Measurements from ENCODE around the gene MRPL48. TPM values are rescaled to one million over a fixed set of nuclear protein-coding genes. Genes with fewer than 3 reads are reported as not detected.

Gene MRPL48
- total RNA-seq, 4 donors from 2014 or later, result 4.3 to 25.3 (median 21.1) TPM

DNA sequence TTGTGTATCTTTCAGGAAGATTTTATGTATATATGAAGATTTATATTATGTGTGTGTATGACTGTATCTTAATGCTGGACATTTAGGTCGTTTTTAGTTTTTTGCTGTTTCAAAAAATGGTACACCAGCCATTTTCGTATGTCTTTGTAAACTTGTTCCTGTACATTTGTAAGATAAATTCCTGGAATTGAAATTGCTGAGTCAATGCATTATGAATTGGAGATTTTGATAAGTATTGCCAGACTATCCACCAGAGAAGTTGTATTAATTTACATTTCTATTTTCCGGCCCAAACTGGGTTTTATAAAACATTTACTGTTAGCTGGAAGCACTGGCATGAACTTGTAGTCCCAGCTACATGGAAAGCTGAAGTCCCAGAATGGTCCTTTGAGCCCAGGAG is 24.6 kb downstream of the MRPL48 start:
- DNase-seq (ENCODE audit: low spot score in 2 of 2), result no peak
- Histone ChIP-seq H3K27ac (no peak overlapping the region), H3K4me3 (no peak overlapping the region), H3K27me3 (no peaks in the 10 kb centered on the region), H3K9me3 (no peaks in the 10 kb centered on the region), H3K36me3 (peaks cover 0 to 18% (median 0%) of the 10 kb centered on the region in 3 donors), H3K4me1 (no peaks in the 10 kb centered on the region)
- no peak for TF ChIP-seq EP300 (IDR thresholded peaks at IDR 0.05)
- TF ChIP-seq, protein P1, sequence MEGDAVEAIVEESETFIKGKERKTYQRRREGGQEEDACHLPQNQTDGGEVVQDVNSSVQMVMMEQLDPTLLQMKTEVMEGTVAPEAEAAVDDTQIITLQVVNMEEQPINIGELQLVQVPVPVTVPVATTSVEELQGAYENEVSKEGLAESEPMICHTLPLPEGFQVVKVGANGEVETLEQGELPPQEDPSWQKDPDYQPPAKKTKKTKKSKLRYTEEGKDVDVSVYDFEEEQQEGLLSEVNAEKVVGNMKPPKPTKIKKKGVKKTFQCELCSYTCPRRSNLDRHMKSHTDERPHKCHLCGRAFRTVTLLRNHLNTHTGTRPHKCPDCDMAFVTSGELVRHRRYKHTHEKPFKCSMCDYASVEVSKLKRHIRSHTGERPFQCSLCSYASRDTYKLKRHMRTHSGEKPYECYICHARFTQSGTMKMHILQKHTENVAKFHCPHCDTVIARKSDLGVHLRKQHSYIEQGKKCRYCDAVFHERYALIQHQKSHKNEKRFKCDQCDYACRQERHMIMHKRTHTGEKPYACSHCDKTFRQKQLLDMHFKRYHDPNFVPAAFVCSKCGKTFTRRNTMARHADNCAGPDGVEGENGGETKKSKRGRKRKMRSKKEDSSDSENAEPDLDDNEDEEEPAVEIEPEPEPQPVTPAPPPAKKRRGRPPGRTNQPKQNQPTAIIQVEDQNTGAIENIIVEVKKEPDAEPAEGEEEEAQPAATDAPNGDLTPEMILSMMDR (IDR thresholded peaks at IDR 0.05), result no peak
- no peak for TF ChIP-seq POLR2A (IDR thresholded peaks at IDR 0.05)
- 72 to 78% methylated on average over 3 of the region's 3 CpGs for WGBS, 2 donors

DNA sequence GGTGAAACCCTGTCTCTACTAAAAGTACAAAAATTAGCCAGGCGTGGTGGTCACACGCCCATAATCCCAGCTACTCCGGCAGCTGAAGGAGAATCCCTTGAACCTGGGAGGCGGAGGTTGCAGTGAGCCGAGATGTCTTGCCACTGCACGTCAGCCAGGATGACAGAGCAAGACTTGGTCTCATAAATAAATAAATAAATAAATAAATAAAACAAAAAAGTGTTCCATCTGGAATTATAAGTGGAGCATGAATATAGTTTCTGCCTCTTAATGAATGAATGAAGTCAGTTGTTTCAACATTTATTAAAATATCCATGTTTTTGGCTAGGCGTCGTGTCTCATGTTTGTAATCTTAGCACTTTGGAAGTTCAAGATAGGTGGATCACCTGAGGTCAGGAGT is 27.1 kb downstream of the MRPL48 start:
- no peak for TF ChIP-seq POLR2A (IDR thresholded peaks at IDR 0.05)
- TF ChIP-seq, protein P1 (IDR thresholded peaks at IDR 0.05), result no peak
- TF ChIP-seq EP300 (IDR thresholded peaks at IDR 0.05), result no peak
- no peaks in the 10 kb centered on the region for H3K36me3 ChIP-seq
- no peak overlapping the region for H3K4me3 ChIP-seq
- no peak overlapping the region for H3K27ac ChIP-seq
- no peak for DNase-seq (ENCODE audit: low spot score in 2 of 2)
- H3K9me3 ChIP-seq, result no peaks in the 10 kb centered on the region
- H3K27me3 ChIP-seq, result no peaks in the 10 kb centered on the region
- no peaks in the 10 kb centered on the region for H3K4me1 ChIP-seq
- 96 to 99% methylated on average over 8 of the region's 8 CpGs for WGBS, 2 donors

DNA sequence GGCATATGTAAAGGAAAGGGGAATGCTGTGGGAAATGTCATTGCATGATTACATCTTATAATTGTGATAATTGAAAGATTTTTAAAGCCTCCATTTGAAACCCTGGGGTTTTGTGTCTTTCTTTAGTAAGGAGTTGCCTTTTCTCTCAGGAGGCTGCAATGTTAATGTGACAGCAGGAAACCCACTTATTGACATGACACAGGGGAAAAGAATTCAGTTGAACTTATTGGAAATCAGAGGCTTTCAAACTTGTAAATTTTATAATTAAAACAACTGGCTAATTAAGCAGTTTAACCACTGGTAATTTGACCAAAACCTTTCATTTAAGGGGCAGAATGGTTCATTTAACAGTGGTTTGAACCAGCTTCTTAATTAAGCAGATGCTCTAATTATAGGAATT is 31.2 kb downstream of the MRPL48 start:
- Histone ChIP-seq H3K4me3 (no peak overlapping the region), H3K27ac (no peak overlapping the region), H3K27me3 (no peaks in the 10 kb centered on the region), H3K4me1 (no peaks in the 10 kb centered on the region), H3K9me3 (no peaks in the 10 kb centered on the region), H3K36me3 (peaks cover 0 to 11% (median 0%) of the 10 kb centered on the region in 3 donors)
- DNase-seq (ENCODE audit: low spot score in 2 of 2), result no peak
- TF ChIP-seq EP300 (IDR thresholded peaks at IDR 0.05), result no peak
- no peak for TF ChIP-seq POLR2A (IDR thresholded peaks at IDR 0.05)
- TF ChIP-seq, protein P1 (IDR thresholded peaks at IDR 0.05), result no peak

GRCh38 chr11:73830261-73830660 is 42.6 kb downstream of the MRPL48 start:
- no peaks in the 10 kb centered on the region for H3K27me3 ChIP-seq
- no peaks in the 10 kb centered on the region for H3K4me1 ChIP-seq
- no peaks in the 10 kb centered on the region for H3K9me3 ChIP-seq
- peaks cover 0 to 68% (median 0%) of the 10 kb centered on the region in 3 donors for H3K36me3 ChIP-seq
- WGBS, 2 donors, result 44 to 46% methylated on average over 1 of the region's 1 CpG
- TF ChIP-seq, protein P1 (IDR thresholded peaks at IDR 0.05), result no peak
- TF ChIP-seq EP300 (IDR thresholded peaks at IDR 0.05) (no peak), POLR2A (IDR thresholded peaks at IDR 0.05) (no peak)
- no peak overlapping the region for H3K4me3 ChIP-seq
- H3K27ac ChIP-seq, result no peak overlapping the region
- DNase-seq (ENCODE audit: low spot score in 2 of 2), result no peak

DNA sequence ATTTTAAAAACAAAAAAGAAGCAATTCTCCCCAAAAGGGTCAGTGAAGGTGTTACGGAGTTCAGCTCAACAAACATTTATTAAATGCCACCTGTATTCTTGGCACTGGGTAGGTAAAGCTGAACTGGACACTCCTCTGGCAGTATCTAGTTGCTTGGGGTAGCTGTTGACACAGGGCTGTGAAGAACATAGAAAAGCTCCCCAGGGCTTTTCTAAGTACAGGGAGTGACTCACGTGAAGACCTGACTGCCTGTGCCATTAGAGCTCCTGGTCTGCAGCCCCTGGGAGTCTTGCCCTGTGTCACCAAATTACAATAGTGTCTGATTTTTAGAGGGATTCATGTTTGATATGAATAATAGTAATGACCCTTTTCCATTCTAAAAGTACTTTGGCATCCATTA is 45.4 kb downstream of the MRPL48 start:
- TF ChIP-seq, protein P1 (IDR thresholded peaks at IDR 0.05), result no peak
- TF ChIP-seq EP300 (IDR thresholded peaks at IDR 0.05) (no peak), POLR2A (IDR thresholded peaks at IDR 0.05) (no peak)
- Histone ChIP-seq H3K36me3 (peaks cover 0 to 51% (median 0%) of the 10 kb centered on the region in 3 donors), H3K27ac (no peak overlapping the region), H3K4me3 (no peak overlapping the region), H3K4me1 (no peaks in the 10 kb centered on the region), H3K27me3 (no peaks in the 10 kb centered on the region), H3K9me3 (no peaks in the 10 kb centered on the region)
- no peak for DNase-seq (ENCODE audit: low spot score in 2 of 2)
- 80 to 81% methylated on average over 2 of the region's 2 CpGs for WGBS, 2 donors
